ENCODE data around the gene ATP2C1.

DNA sequence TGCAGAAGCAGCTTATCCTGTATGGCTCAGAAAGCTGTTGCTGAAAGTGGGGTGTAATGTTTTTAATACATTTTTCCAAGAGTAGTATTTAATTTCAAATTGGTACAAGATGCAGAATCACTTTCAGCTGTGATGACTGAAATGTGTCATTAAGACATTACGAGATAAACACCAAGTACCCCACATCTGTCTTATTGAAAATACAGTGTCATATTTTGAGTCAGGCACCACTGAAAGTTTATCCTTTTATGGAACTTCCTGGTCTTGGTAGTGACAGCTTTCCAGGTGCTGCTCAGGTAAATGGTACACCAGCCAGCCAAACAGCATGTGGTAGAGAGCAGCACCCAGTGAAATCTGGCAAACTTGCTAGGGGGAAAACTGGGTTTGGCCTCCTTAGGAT, 115.8 kb downstream of the ATP2C1 start:
- TF ChIP-seq EZH2phosphoT487 (IDR thresholded peaks at IDR 0.05) (no peak), CTCF (IDR thresholded peaks at IDR 0.05) (no peak)
